Testis (tissue), 3 donors: Measurements from ENCODE around the gene CDK1. TPM values are rescaled to one million over a fixed set of nuclear protein-coding genes. Genes with fewer than 3 reads are reported as not detected.
A peak's percentile ranks its signal among the peaks of the same experiment; 100 is the strongest.

Experiments
- DNase-seq: peaks from one replicate; pipeline ENCODE4 v3.0.0-alpha.2; 2019
- H3K27ac ChIP-seq, 2 donors: fragments of 200-600 bp; sonication (generic); one replicate each; pipeline ENCODE4 v1.5.1; 2019
- H3K27me3 ChIP-seq: fragments of 200-600 bp; sonication (generic); one replicate; pipeline ENCODE4 v1.5.1; 2019
- H3K36me3 ChIP-seq: fragments of 200-600 bp; sonication (generic); one replicate; pipeline ENCODE4 v1.5.1; 2017; ENCODE audit warnings: low read depth; ENCODE audit errors: missing control alignments
- H3K4me1 ChIP-seq: fragments of 200-600 bp; sonication (generic); one replicate; pipeline ENCODE4 v1.5.1; 2019
- H3K4me3 ChIP-seq, 2 donors: fragments of 200-600 bp; sonication (generic); one replicate each; pipeline ENCODE4 v1.5.1; 2017 to 2019
- H3K9me3 ChIP-seq: fragments of 200-600 bp; sonication (generic); one replicate; pipeline ENCODE4 v1.5.1; 2017
- POLR2A ChIP-seq: fragments of 450-650 bp; IDR thresholded peaks from one replicate; pipeline ENCODE4 v1.6.1; 2017; ENCODE audit warnings: antibody characterized with exemption, mild to moderate bottlenecking, moderate library complexity
- WGBS, 2 donors: methylation state at CpG; one replicate each; pipeline ENCODE4 v1.1.5; 2018; 5-methylcytosine and 5-hydroxymethylcytosine counted together
- intact Hi-C: fragments of 100-400 bp; cut with DNase I; formaldehyde crosslinking; loops from one replicate; pipeline ENCODE4 v1.15.1; 2023; ENCODE audit warnings: low total_unique reads
- polyA plus RNA-seq: library from polyadenylated mRNA; stranded (reverse); fragments of 350-450 nt; fragmentation: Illumina TruSeq; extraction: RNeasy Lipid Tissue Mini Kit (QIAGEN cat#74804); gene quantifications from one replicate; pipeline ENCODE4 v1.2.3, GENCODE V29; 2014; ENCODE audit warnings: low read depth, low replicate concordance; ENCODE audit not compliant: insufficient read depth
- total RNA-seq, 2 donors: library from RNA; depleted of rRNA; stranded (reverse); fragments of >200 nt; gene quantifications; one replicate each; pipeline ENCODE4 v1.2.3, GENCODE V29; 2016
- TF ChIP-seq, protein P1 (sequence below), 3 experiments: fragments of 450-650 bp in 2 of 3; fragments of 200-600 bp in 1 of 3; sonication (generic) in 1 of 3; IDR thresholded peaks; one replicate each; pipeline ENCODE4 v1.5.1; 2016 to 2019; ENCODE audit warnings: antibody characterized with exemption in 3 of 3, mild to moderate bottlenecking in 2 of 3, moderate library complexity in 1 of 3

The CDK1 gene
- total and polyA plus RNA-seq, 3 donors from 2014 or later: 11.8 to 47.9 (median 14.3) TPM

DNA sequence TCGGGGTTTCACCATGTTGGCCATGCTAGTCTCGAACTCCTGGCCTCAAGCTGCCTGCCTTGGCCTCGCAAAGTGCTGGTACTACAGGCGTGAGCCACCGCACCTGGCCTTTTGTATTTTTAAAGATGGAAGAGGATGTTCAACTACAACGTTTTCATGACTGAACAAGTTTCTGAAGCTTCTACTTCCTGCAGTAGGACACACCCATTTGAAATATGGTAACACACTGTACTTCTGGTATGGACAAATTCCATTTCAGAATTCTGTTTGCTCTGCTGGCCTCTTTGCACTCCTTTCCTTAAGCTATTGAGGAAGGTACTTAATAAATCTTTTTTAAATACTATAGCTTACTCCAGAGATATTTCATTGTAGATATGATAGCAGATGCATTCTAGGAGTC, 10.9 kb upstream of the CDK1 start:
- TF ChIP-seq, protein P1, sequence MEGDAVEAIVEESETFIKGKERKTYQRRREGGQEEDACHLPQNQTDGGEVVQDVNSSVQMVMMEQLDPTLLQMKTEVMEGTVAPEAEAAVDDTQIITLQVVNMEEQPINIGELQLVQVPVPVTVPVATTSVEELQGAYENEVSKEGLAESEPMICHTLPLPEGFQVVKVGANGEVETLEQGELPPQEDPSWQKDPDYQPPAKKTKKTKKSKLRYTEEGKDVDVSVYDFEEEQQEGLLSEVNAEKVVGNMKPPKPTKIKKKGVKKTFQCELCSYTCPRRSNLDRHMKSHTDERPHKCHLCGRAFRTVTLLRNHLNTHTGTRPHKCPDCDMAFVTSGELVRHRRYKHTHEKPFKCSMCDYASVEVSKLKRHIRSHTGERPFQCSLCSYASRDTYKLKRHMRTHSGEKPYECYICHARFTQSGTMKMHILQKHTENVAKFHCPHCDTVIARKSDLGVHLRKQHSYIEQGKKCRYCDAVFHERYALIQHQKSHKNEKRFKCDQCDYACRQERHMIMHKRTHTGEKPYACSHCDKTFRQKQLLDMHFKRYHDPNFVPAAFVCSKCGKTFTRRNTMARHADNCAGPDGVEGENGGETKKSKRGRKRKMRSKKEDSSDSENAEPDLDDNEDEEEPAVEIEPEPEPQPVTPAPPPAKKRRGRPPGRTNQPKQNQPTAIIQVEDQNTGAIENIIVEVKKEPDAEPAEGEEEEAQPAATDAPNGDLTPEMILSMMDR (IDR thresholded peaks at IDR 0.05): no peak
- TF ChIP-seq POLR2A: no peak
- Histone ChIP-seq H3K27ac (no peak overlapping the region), H3K9me3 (no peaks in the 10 kb centered on the region), H3K4me1 (no peaks in the 10 kb centered on the region), H3K36me3 (no peaks in the 10 kb centered on the region), H3K27me3 (no peaks in the 10 kb centered on the region), H3K4me3 (no peak overlapping the region)
- no peak for DNase-seq
- intact Hi-C loops: no loop called here
- WGBS, 2 donors: 83 to 84% methylated on average over 6 of the region's 6 CpGs

DNA sequence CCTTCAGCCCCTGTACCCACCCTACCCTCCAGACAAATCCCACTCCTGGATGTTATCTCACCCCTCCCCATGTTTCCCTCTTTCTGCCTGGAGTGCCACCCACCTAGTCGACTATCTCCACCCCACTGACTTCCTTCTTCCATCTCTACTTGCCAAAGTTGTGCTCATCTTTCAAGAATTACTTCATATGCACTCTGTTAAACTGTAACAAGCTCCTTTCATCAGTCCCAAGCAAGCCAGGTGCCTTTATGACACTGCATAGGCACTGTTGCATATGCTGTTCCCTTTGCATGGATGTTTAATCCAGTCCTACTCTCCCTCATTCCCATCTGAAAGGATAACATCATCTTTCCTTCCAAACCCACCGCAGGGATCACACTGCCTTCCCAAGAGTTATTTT, 8.9 kb upstream of the CDK1 start:
- 63 to 71% methylated on average over 2 of the region's 2 CpGs for WGBS, 2 donors
- Histone ChIP-seq H3K9me3 (no peaks in the 10 kb centered on the region), H3K4me3 (no peak overlapping the region), H3K36me3 (no peaks in the 10 kb centered on the region), H3K27ac (no peak overlapping the region), H3K4me1 (no peaks in the 10 kb centered on the region), H3K27me3 (no peaks in the 10 kb centered on the region)
- TF ChIP-seq, protein P1 (IDR thresholded peaks at IDR 0.05): no peak
- TF ChIP-seq POLR2A: no peak
- intact Hi-C loops: no loop called here
- DNase-seq: no peak

DNA sequence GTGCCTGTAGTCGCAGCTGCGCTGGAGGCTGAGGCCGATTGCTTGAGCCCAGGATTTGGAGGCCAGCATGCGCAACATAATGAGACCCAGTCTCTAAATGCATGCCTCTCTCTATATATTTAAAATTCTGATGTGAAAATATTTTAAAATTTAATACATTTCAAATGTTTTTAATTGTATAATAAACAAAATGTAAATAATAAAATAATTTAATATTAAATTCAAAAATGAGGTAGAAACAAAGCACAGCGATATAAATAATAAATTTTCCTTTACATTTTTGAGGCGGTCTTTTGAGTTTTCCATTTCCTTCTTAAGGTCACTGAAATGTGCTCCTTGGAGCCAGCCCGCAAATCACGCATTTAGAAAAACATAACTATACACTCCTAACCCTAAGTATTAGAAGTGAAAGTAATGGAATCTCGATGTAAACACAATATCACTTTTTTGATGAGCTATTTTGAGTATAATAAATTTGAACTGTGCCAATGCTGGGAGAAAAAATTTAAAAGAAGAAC, 523 bp upstream of the CDK1 start:
- peaks cover 5% of the 10 kb centered on the region for H3K4me1 ChIP-seq
- H3K27me3 ChIP-seq: no peaks in the 10 kb centered on the region
- H3K4me3 ChIP-seq: peak overlapping the region; percentile 57 to 71
- H3K27ac ChIP-seq: no peak overlapping the region
- no peaks in the 10 kb centered on the region for H3K9me3 ChIP-seq
- no peaks in the 10 kb centered on the region for H3K36me3 ChIP-seq
- no peak for DNase-seq
- WGBS, 2 donors: 37 to 38% methylated on average over 9 of the region's 9 CpGs
- TF ChIP-seq, protein P1 (IDR thresholded peaks at IDR 0.05): no peak
- no peak for TF ChIP-seq POLR2A
- intact Hi-C loops: no loop called here

DNA sequence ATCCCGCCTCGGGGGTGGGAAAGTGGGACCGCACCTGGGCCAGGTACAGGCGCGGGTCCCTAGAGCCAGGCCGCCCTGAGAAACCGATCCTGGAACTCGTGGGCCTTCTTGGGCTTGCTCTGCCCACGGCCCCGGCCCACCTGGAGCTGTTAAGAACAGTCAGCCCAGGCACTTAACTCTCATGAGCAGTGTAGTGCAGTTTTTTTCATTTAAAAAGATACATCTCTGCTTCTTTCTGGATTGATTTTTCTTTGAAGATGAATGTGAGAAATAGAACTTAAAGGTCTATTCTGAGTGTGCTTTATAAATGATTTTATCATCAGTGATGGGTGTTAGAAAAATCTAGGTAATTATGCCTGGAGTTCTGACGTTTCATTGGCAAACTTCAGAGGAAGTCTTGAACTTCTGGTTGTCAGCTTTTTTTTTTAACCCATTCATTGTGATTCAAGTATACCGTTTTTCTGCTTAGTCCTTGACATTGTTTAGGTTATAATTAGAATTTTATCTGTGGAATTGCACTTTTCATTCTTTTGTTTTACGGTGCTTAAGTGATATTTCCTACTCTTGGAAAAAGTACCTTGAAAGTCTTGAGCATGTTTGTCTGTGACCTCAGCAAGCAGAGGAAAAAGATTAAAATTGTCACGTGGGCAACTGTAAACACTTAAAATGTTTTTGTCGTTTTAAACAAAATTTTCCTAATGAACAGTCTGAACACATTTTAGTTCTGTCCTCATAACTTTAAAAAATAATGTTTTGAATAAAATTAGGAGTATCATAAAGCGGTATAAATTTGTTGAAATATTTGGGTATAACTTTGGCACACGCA, 906 bp downstream of the CDK1 start:
- DNase-seq: no peak
- WGBS, 2 donors: 8 to 18% methylated on average over 9 to 17 of the region's 17 CpGs
- no peaks in the 10 kb centered on the region for H3K9me3 ChIP-seq
- peak overlapping the region; percentile 57 to 71 for H3K4me3 ChIP-seq
- TF ChIP-seq, protein P1 (IDR thresholded peaks at IDR 0.05): no peak
- TF ChIP-seq POLR2A: no peak
- peak overlapping the region; percentile 14 to 32 for H3K27ac ChIP-seq
- intact Hi-C loops: no loop called here
- no peaks in the 10 kb centered on the region for H3K27me3 ChIP-seq
- peaks cover 5% of the 10 kb centered on the region for H3K4me1 ChIP-seq
- H3K36me3 ChIP-seq: no peaks in the 10 kb centered on the region

DNA sequence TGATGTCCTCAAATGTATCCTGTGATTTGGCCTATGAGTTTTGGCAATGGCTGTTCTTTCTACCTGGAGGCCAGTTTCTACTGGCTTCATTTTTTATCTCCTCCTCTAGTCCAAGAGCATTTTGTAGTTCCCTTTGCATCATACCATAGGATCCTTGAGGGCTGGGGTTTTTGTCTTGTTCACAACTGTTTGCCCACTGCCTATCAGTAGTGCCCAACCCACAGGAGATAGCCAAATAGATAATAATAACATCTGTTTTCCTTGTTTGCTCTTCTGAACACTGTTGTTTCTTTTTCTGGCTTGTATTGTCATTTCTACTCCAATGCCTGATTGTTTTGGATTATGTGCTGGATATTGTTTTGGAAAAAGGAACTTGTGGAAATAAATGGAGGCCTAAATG, 3.4 kb downstream of the CDK1 start:
- H3K27me3 ChIP-seq: no peaks in the 10 kb centered on the region
- no peak overlapping the region for H3K27ac ChIP-seq
- H3K4me3 ChIP-seq: no peak overlapping the region
- intact Hi-C loops: no loop called here
- no peak for DNase-seq
- no peaks in the 10 kb centered on the region for H3K9me3 ChIP-seq
- no peak for TF ChIP-seq POLR2A
- TF ChIP-seq, protein P1 (IDR thresholded peaks at IDR 0.05): no peak
- H3K4me1 ChIP-seq: peaks cover 5% of the 10 kb centered on the region
- H3K36me3 ChIP-seq: no peaks in the 10 kb centered on the region
